OCI-LY1 (cell line): ENCODE results near the gene HES2.

Experiments used
- H2AFZ ChIP-seq: fragments of 200-600 bp; sonication (generic), shearing (Covaris generic); 2 replicates; pipeline ENCODE4 v1.6.0; 2014; ENCODE audit warnings: antibody characterized with exemption, mild to moderate bottlenecking, low read length
- H3F3A ChIP-seq: fragments of 200-600 bp; sonication (generic), shearing (Covaris generic); 2 replicates; pipeline ENCODE4 v1.6.0; 2014; ENCODE audit warnings: mild to moderate bottlenecking, antibody characterized with exemption, low read length, moderate library complexity; ENCODE audit not compliant: insufficient read depth
- H3K27ac ChIP-seq: fragments of 200-600 bp; sonication (generic); 2 replicates; pipeline ENCODE4 v1.5.1; 2014; ENCODE audit warnings: low read length, mixed run types, mild to moderate bottlenecking, low read depth; ENCODE audit not compliant: poor library complexity, severe bottlenecking
- H3K27me3 ChIP-seq: fragments of 200-600 bp; sonication (generic); 2 replicates; pipeline ENCODE4 v1.6.0; 2014; ENCODE audit warnings: antibody characterized with exemption, mild to moderate bottlenecking, low read length, moderate library complexity; ENCODE audit not compliant: insufficient read depth
- H3K36me3 ChIP-seq: fragments of 200-600 bp; sonication (generic); 2 replicates; pipeline ENCODE4 v1.6.1; 2014; ENCODE audit warnings: mild to moderate bottlenecking, antibody characterized with exemption, low read length, moderate library complexity, mixed read lengths; ENCODE audit not compliant: insufficient read depth
- H3K4me1 ChIP-seq: fragments of 200-600 bp; sonication (generic); 2 replicates; pipeline ENCODE4 v1.5.1; 2014; ENCODE audit warnings: mild to moderate bottlenecking, low read length, moderate library complexity; ENCODE audit not compliant: insufficient read depth, severe bottlenecking
- H3K4me2 ChIP-seq: fragments of 200-600 bp; sonication (generic), shearing (Covaris generic); 2 replicates; pipeline ENCODE4 v1.6.1; 2014; ENCODE audit warnings: low read length
- H3K4me3 ChIP-seq: fragments of 200-600 bp; sonication (generic); 2 replicates; pipeline ENCODE4 v1.5.1; 2014; ENCODE audit warnings: low read length, low read depth, mild to moderate bottlenecking, mixed read lengths; ENCODE audit not compliant: poor library complexity, severe bottlenecking
- H3K79me2 ChIP-seq: fragments of 200-600 bp; shearing (Covaris generic); 2 replicates; pipeline ENCODE4 v1.6.1; 2016; ENCODE audit warnings: mixed run types, low read length, mixed read lengths; ENCODE audit not compliant: insufficient read depth
- H3K9ac ChIP-seq: fragments of 200-600 bp; sonication (generic), shearing (Covaris generic); 2 replicates; pipeline ENCODE4 v1.6.1; 2014; ENCODE audit warnings: mild to moderate bottlenecking, low read length, mixed read lengths
- H3K9me2 ChIP-seq: fragments of 200-600 bp; sonication (generic), shearing (Covaris generic); 2 replicates; pipeline ENCODE4 v1.6.1; 2014; ENCODE audit warnings: low read depth, mild to moderate bottlenecking, low read length, mixed read lengths
- H3K9me3 ChIP-seq: fragments of 200-600 bp; shearing (Covaris generic); 2 replicates; pipeline ENCODE4 v1.6.1; 2014; ENCODE audit warnings: low read length, mixed read lengths
- H4K20me1 ChIP-seq: fragments of 200-600 bp; sonication (generic), shearing (Covaris generic); 2 replicates; pipeline ENCODE4 v1.6.0; 2016; ENCODE audit warnings: mild to moderate bottlenecking, low read length; ENCODE audit not compliant: insufficient read depth
- CTCF ChIP-seq: fragments of 200-600 bp; sonication (generic), shearing (Covaris generic); IDR thresholded peaks from 2 replicates; pipeline ENCODE4 v1.5.1; 2017; ENCODE audit warnings: mild to moderate bottlenecking, antibody characterized with exemption, low read length, moderate library complexity, mixed read lengths
- EZH2 ChIP-seq: fragments of 200-600 bp; sonication (generic), shearing (Covaris generic); IDR thresholded peaks from 2 replicates; pipeline ENCODE4 v1.8.0; 2017; ENCODE audit warnings: borderline replicate concordance, mixed run types, mild to moderate bottlenecking, antibody characterized with exemption, low read length, moderate library complexity, mixed read lengths

The HES2 gene

GRCh38 chr1:6414443-6414844 is 5.3 kb downstream of the HES2 start:
- H3K4me1 ChIP-seq, result no peaks in the 10 kb centered on the region
- H3K79me2 ChIP-seq, result no peaks in the 10 kb centered on the region
- H3K4me2 ChIP-seq, result no peak overlapping the region
- H3K27me3 ChIP-seq, result peaks cover 15% of the 10 kb centered on the region
- H3K9me3 ChIP-seq, result no peaks in the 10 kb centered on the region
- H3K9ac ChIP-seq, result no peak overlapping the region
- H3K4me3 ChIP-seq, result no peak overlapping the region
- TF ChIP-seq EZH2 (no peak), CTCF (peak; percentile 60)
- no peaks in the 10 kb centered on the region for H3K9me2 ChIP-seq
- H3K27ac ChIP-seq, result no peak overlapping the region
- no peaks in the 10 kb centered on the region for H4K20me1 ChIP-seq
- H3F3A ChIP-seq, result no peaks in the 10 kb centered on the region
- no peaks in the 10 kb centered on the region for H3K36me3 ChIP-seq
- no peak overlapping the region for H2AFZ ChIP-seq

DNA sequence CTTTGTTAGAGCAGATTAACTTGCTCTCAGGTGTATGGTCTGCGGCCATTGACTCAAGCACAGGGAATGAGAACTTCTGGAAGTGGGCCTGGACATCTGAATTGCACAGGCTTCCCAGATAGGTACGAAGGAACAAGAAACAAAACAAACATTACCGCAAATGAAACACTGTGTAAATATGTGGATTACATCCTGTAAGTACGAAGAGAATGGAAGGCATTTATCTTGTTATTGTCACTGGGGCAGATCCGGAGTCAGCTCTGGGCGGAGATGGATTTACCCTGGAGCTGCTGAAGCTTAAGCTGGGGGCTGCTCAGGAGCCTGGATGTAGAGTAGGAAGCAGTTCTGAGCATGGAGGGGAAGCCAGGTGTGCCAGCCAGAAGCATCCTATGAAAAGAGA is 6.8 kb downstream of the HES2 start:
- H3K27me3 ChIP-seq, result peaks cover 15% of the 10 kb centered on the region
- no peak overlapping the region for H3K4me3 ChIP-seq
- H3K9me3 ChIP-seq, result no peaks in the 10 kb centered on the region
- no peak overlapping the region for H3K4me2 ChIP-seq
- H3K36me3 ChIP-seq, result no peaks in the 10 kb centered on the region
- H4K20me1 ChIP-seq, result no peaks in the 10 kb centered on the region
- no peaks in the 10 kb centered on the region for H3K79me2 ChIP-seq
- H2AFZ ChIP-seq, result no peak overlapping the region
- no peaks in the 10 kb centered on the region for H3K9me2 ChIP-seq
- no peaks in the 10 kb centered on the region for H3K4me1 ChIP-seq
- H3K27ac ChIP-seq, result no peak overlapping the region
- no peak overlapping the region for H3K9ac ChIP-seq
- H3F3A ChIP-seq, result no peaks in the 10 kb centered on the region
- no peak for TF ChIP-seq EZH2
- TF ChIP-seq CTCF, result no peak

DNA sequence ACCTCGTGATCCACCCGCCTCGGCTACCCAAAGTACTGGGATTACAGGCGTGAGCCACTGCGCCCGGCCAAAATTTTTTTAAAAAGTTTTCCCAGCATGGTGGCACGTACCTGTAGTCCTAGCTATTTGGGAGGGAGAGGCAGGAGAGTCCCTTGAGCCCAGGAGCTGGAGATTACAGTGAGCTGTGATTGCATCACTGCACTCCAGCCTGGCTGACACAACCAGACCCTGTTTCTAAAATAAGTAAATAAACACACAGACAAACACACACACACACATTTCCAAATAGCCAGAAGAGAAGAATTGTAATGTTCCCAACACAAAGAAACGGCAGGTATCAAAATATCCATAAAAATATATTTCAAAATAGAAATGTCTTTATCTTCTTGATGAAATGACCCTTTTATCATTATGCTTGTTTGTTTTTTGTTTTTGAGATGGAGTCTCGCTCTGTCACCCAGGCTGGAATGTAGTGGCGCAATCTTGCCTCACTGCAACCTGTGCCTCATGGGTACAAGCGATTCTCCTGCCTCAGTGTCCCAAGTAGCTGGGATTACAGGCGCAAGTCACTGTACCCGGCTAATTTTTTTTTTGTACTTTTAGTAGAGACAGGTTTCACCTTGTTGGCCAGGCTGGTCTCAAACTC is 9.3 kb downstream of the HES2 start:
- no peaks in the 10 kb centered on the region for H3K4me1 ChIP-seq
- H4K20me1 ChIP-seq, result no peaks in the 10 kb centered on the region
- no peaks in the 10 kb centered on the region for H3K36me3 ChIP-seq
- H3F3A ChIP-seq, result no peaks in the 10 kb centered on the region
- H3K9me3 ChIP-seq, result no peaks in the 10 kb centered on the region
- no peak overlapping the region for H3K4me2 ChIP-seq
- no peak overlapping the region for H3K27ac ChIP-seq
- no peak overlapping the region for H3K9ac ChIP-seq
- TF ChIP-seq CTCF, result no peak
- no peak for TF ChIP-seq EZH2
- no peaks in the 10 kb centered on the region for H3K79me2 ChIP-seq
- H3K9me2 ChIP-seq, result no peaks in the 10 kb centered on the region
- no peak overlapping the region for H3K4me3 ChIP-seq
- H3K27me3 ChIP-seq, result peaks cover 10% of the 10 kb centered on the region; the same call in 1 of the 2 replicates
- no peak overlapping the region for H2AFZ ChIP-seq
